H9 (cell line): Measurements from ENCODE around the gene DHCR24. TPM values are rescaled to one million over a fixed set of nuclear protein-coding genes. Genes with fewer than 3 reads are reported as not detected.

Experiments
- DNase-seq: peaks from one replicate; pipeline ENCODE4 v3.0.0-alpha.2; 2017
- H2AFZ ChIP-seq: one replicate; pipeline ENCODE4 v1.6.1; 2013; ENCODE audit warnings: mild to moderate bottlenecking, low read length, control low read depth, moderate library complexity
- H2AK5ac ChIP-seq: 2 replicates; pipeline ENCODE4 v1.6.1; 2013; ENCODE audit warnings: low read length, control low read depth, mixed read lengths; ENCODE audit not compliant: insufficient read length
- H2BK120ac ChIP-seq: one replicate; pipeline ENCODE4 v1.6.1; 2013; ENCODE audit warnings: low read depth, mild to moderate bottlenecking, low read length, control low read depth, inconsistent platforms; ENCODE audit not compliant: poor library complexity, severe bottlenecking
- H2BK12ac ChIP-seq: 2 replicates; pipeline ENCODE4 v1.6.1; 2013; ENCODE audit warnings: low read length, control low read depth, mixed read lengths, low read depth; ENCODE audit not compliant: insufficient read length
- H2BK15ac ChIP-seq: 2 replicates; pipeline ENCODE4 v1.6.1; 2013; ENCODE audit warnings: low read depth, low read length, control low read depth
- H2BK20ac ChIP-seq: one replicate; pipeline ENCODE4 v1.6.1; 2013; ENCODE audit warnings: low read depth, mild to moderate bottlenecking, low read length, control low read depth, inconsistent platforms; ENCODE audit not compliant: poor library complexity, severe bottlenecking
- H2BK5ac ChIP-seq: 2 replicates; pipeline ENCODE4 v1.6.1; 2013; ENCODE audit warnings: low read length, control low read depth, mixed read lengths; ENCODE audit not compliant: insufficient read length
- H3K14ac ChIP-seq: 2 replicates; pipeline ENCODE4 v1.6.1; 2013; ENCODE audit warnings: low read length, control low read depth; ENCODE audit not compliant: insufficient read depth
- H3K18ac ChIP-seq: 2 replicates; pipeline ENCODE4 v1.6.1; 2013; ENCODE audit warnings: low read depth, mild to moderate bottlenecking, mixed read lengths, low read length, control low read depth; ENCODE audit not compliant: insufficient read length
- H3K23ac ChIP-seq: 2 replicates; pipeline ENCODE4 v1.6.1; 2013; ENCODE audit warnings: low read length, control low read depth, mixed read lengths, low read depth; ENCODE audit not compliant: insufficient read length
- H3K23me2 ChIP-seq: 2 replicates; pipeline ENCODE4 v1.6.1; 2013; ENCODE audit warnings: low read depth, mild to moderate bottlenecking, mixed read lengths, low read length, control low read depth; ENCODE audit not compliant: insufficient read length, poor library complexity, severe bottlenecking
- H3K27ac ChIP-seq: 2 replicates; pipeline ENCODE4 v1.5.1; 2013; ENCODE audit warnings: low read length, control low read depth, mixed read lengths, low read depth; ENCODE audit not compliant: insufficient read length
- H3K27me3 ChIP-seq: 2 replicates; pipeline ENCODE4 v1.6.1; 2013; ENCODE audit warnings: low read length, control low read depth, inconsistent platforms; ENCODE audit not compliant: insufficient read depth
- H3K4ac ChIP-seq: 2 replicates; pipeline ENCODE4 v1.6.1; 2013; ENCODE audit warnings: low read depth, mild to moderate bottlenecking, control low read depth, inconsistent platforms, low read length, moderate library complexity
- H3K4me1 ChIP-seq: 2 replicates; pipeline ENCODE4 v1.6.1; 2013; ENCODE audit warnings: low read length, control low read depth, inconsistent platforms; ENCODE audit not compliant: insufficient read depth
- H3K4me2 ChIP-seq: 2 replicates; pipeline ENCODE4 v1.6.1; 2013; ENCODE audit warnings: low read length, control low read depth, mixed read lengths; ENCODE audit not compliant: insufficient read length, insufficient read depth
- H3K56ac ChIP-seq: 2 replicates; pipeline ENCODE4 v1.6.1; 2013; ENCODE audit warnings: low read depth, mild to moderate bottlenecking, mixed read lengths, low read length, control low read depth; ENCODE audit not compliant: insufficient read length
- H3K79me1 ChIP-seq: 2 replicates; pipeline ENCODE4 v1.6.1; 2013; ENCODE audit warnings: low read depth, mild to moderate bottlenecking, moderate library complexity, low read length, control low read depth, inconsistent platforms; ENCODE audit not compliant: insufficient read depth, poor library complexity, severe bottlenecking
- H3K79me2 ChIP-seq: 2 replicates; pipeline ENCODE4 v1.6.1; 2013; ENCODE audit warnings: low read length, control low read depth, inconsistent platforms; ENCODE audit not compliant: insufficient read depth
- H3K9ac ChIP-seq: 2 replicates; pipeline ENCODE4 v1.6.1; 2013; ENCODE audit warnings: low read length, control low read depth, mixed read lengths; ENCODE audit not compliant: insufficient read length; ENCODE audit errors: extremely low read depth
- H3K9me3 ChIP-seq: one replicate; pipeline ENCODE4 v1.6.1; 2013; ENCODE audit warnings: low read depth, low read length, inconsistent platforms; ENCODE audit not compliant: control insufficient read depth
- H3T11ph ChIP-seq: one replicate; pipeline ENCODE4 v1.6.1; 2013; ENCODE audit warnings: mild to moderate bottlenecking, low read length, control low read depth, inconsistent platforms
- H4K20me1 ChIP-seq: one replicate; pipeline ENCODE4 v1.6.1; 2013; ENCODE audit not compliant: control insufficient read depth, insufficient read length, insufficient read depth
- H4K5ac ChIP-seq: 2 replicates; pipeline ENCODE4 v1.6.1; 2013; ENCODE audit warnings: low read depth, mild to moderate bottlenecking, mixed read lengths, low read length, control low read depth; ENCODE audit not compliant: insufficient read length
- H4K8ac ChIP-seq: replicated peaks from 2 replicates; pipeline ENCODE4 v1.6.1; 2013; ENCODE audit warnings: low read length, control low read depth, mixed read lengths, low read depth; ENCODE audit not compliant: insufficient read length
- H4K91ac ChIP-seq: 2 replicates; pipeline ENCODE4 v1.6.1; 2013; ENCODE audit warnings: low read depth, mild to moderate bottlenecking, moderate library complexity, mixed read lengths, low read length, control low read depth; ENCODE audit not compliant: insufficient read length
- H3K27ac Mint-ChIP-seq, 3 experiments: 2 replicates in 2 of 3; 3 replicates in 1 of 3; pipeline ENCODE4 v1.8.0; 2020 to 2021; ENCODE audit warnings: mixed read lengths in 3 of 3, mild to moderate bottlenecking in 1 of 3, moderate library complexity in 1 of 3
- H3K27me3 Mint-ChIP-seq: 2 replicates; pipeline ENCODE4 v1.8.0; 2021; ENCODE audit warnings: low read depth, mild to moderate bottlenecking, moderate library complexity, mixed read lengths
- H3K36me3 Mint-ChIP-seq, 3 experiments: 2 replicates in 2 of 3; 3 replicates in 1 of 3; pipeline ENCODE4 v1.8.0; 2020 to 2021; ENCODE audit warnings: low read depth in 3 of 3, mixed read lengths in 3 of 3; ENCODE audit not compliant: insufficient read depth in 1 of 3
- H3K4me1 Mint-ChIP-seq, 2 experiments: 2 replicates each; pipeline ENCODE4 v1.8.0; 2020; ENCODE audit warnings: mixed read lengths in 2 of 2
- H3K4me3 Mint-ChIP-seq, 2 experiments: 2 replicates in 1 of 2; 3 replicates in 1 of 2; pipeline ENCODE4 v1.8.0; 2020 to 2021; ENCODE audit warnings: mild to moderate bottlenecking in 2 of 2, mixed read lengths in 2 of 2, moderate library complexity in 1 of 2
- H3K9me3 Mint-ChIP-seq, 2 experiments: 2 replicates in 1 of 2; 3 replicates in 1 of 2; pipeline ENCODE4 v1.8.0; 2020; ENCODE audit warnings: mild to moderate bottlenecking in 2 of 2, mixed read lengths in 2 of 2, moderate library complexity in 1 of 2
- CTCF ChIP-seq: fragments of 200-600 bp; sonication (generic); conservative IDR thresholded peaks from 3 replicates; pipeline ENCODE4 v1.8.0; 2021; ENCODE audit warnings: antibody characterized with exemption, mild to moderate bottlenecking
- WGBS: extraction: QIAGEN DNeasy Blood & Tissue Kit; methylation state at CpG from one replicate; pipeline ENCODE4 v1.1.7; 2013; ENCODE audit warnings: missing lambda C conversion rate, low lambda C conversion rate, mixed read lengths; ENCODE audit not compliant: insufficient read length; ENCODE audit errors: extremely low coverage; 5-methylcytosine and 5-hydroxymethylcytosine counted together
- total RNA-seq: library from RNA; stranded (reverse); gene quantifications from 2 replicates; pipeline ENCODE4 v1.2.1, GENCODE V29; 2021

Gene DHCR24
- total RNA-seq, 1 experiment from 2014 or later, result 318 TPM

GRCh38 chr1:54931275-54931840 lies 44.4 kb upstream of the DHCR24 start:
- Histone ChIP-seq H3K9me3 (no peaks in the 10 kb centered on the region), H3T11ph (no peak overlapping the region), H2BK20ac (no peak overlapping the region), H4K20me1 (no peaks in the 10 kb centered on the region), H3K9ac (no peak overlapping the region), H3K14ac (no peak overlapping the region), H2AFZ (no peak overlapping the region), H3K79me2 (no peaks in the 10 kb centered on the region), H2AK5ac (no peak overlapping the region), H2BK120ac (no peak overlapping the region), H3K27ac (no peak overlapping the region), H3K4ac (no peak overlapping the region), H3K4me2 (no peak overlapping the region), H3K27me3 (no peaks in the 10 kb centered on the region), H4K91ac (no peak overlapping the region), H2BK12ac (no peak overlapping the region), H3K4me1 (no peaks in the 10 kb centered on the region), H4K5ac (no peak overlapping the region), H3K23ac (no peak overlapping the region), H3K18ac (no peak overlapping the region), H3K23me2 (no peaks in the 10 kb centered on the region), H3K79me1 (no peaks in the 10 kb centered on the region), H2BK15ac (no peak overlapping the region), H3K56ac (no peak overlapping the region), H4K8ac (no peak overlapping the region), H2BK5ac (no peak overlapping the region)
- TF ChIP-seq CTCF, result no peak
- no CpG with 5 or more reads among the region's 1 CpG for WGBS
- Mint-ChIP-seq H3K4me3 (no peak overlapping the region), H3K4me1 (no peaks in the 10 kb centered on the region; a peak in 1 of 4 replicates), H3K27ac (no peak overlapping the region), H3K9me3 (peaks cover 25 to 27% of the 10 kb centered on the region in 2 experiments), H3K36me3 (peaks cover 8 to 17% (median 9%) of the 10 kb centered on the region in 3 experiments), H3K27me3 (peaks cover 5% of the 10 kb centered on the region; the same call in 1 of the 2 replicates)
- no peak for DNase-seq
